PC-3 (cell line): ENCODE measurements around the gene MRPS10. TPM values are rescaled to one million over a fixed set of nuclear protein-coding genes. Genes with fewer than 3 reads are reported as not detected.
A peak's percentile ranks its signal among the peaks of the same experiment; 100 is the strongest.

Source experiments
- ATAC-seq: fragments of 200-7000 bp; cut with Tn5 transposase; 2 replicates; pipeline ENCODE4 v1.9.1; 2020; ENCODE audit warnings: mild to moderate bottlenecking, moderate library complexity
- BruUV-seq: library from RNA; stranded (reverse); fragments of 400-500 nt; replicated peaks from 2 replicates; lab custom pipeline; 2021; lab: Mats Ljungman, UMichigan
- CTCF ChIA-PET: fragments of 300-600 bp; sonication (Branson Sonifier 250); formaldehyde crosslinking; loops from one replicate; lab custom pipeline; 2022; ENCODE audit warnings: antibody characterized with exemption; lab: Charles Lee
- POLR2A ChIA-PET: fragments of 300-600 bp; sonication (Branson Sonifier 250); formaldehyde crosslinking; loops from one replicate; lab custom pipeline; 2022; ENCODE audit warnings: antibody characterized with exemption; ENCODE audit not compliant: unreplicated experiment; lab: Charles Lee
- DNase-seq: peaks from one replicate; pipeline ENCODE4 v3.0.0-alpha.2; 2015
- H2AFZ ChIP-seq: fragments of 300-600 bp; sonication (generic); 2 replicates; pipeline ENCODE4 v1.6.0; 2016; ENCODE audit warnings: antibody characterized with exemption, low read length
- H3F3A ChIP-seq: fragments of 300-600 bp; sonication (generic); one replicate; pipeline ENCODE4 v1.6.0; 2017; ENCODE audit warnings: antibody characterized with exemption, low read length, control low read depth, mild to moderate bottlenecking; ENCODE audit not compliant: unreplicated experiment
- H3K27ac ChIP-seq: fragments of 300-600 bp; sonication (generic); 2 replicates; pipeline ENCODE4 v1.5.1; 2016; ENCODE audit warnings: mild to moderate bottlenecking, low read length
- H3K27me3 ChIP-seq: fragments of 300-600 bp; sonication (generic); 2 replicates; pipeline ENCODE4 v1.6.1; 2016; ENCODE audit warnings: low read length, mixed read lengths
- H3K36me3 ChIP-seq: fragments of 300-600 bp; sonication (generic); 2 replicates; pipeline ENCODE4 v1.6.1; 2016; ENCODE audit warnings: low read depth, mixed run types, low read length, mixed read lengths
- H3K4me1 ChIP-seq: fragments of 300-600 bp; sonication (generic); 2 replicates; pipeline ENCODE4 v1.5.1; 2016; ENCODE audit warnings: low read length; ENCODE audit not compliant: insufficient read depth
- H3K4me2 ChIP-seq: fragments of 300-600 bp; sonication (generic); 2 replicates; pipeline ENCODE4 v1.6.0; 2016; ENCODE audit warnings: low read length
- H3K4me3 ChIP-seq: fragments of 300-600 bp; sonication (generic); 2 replicates; pipeline ENCODE4 v1.5.1; 2016; ENCODE audit warnings: mild to moderate bottlenecking, low read length, mixed read lengths
- H3K79me2 ChIP-seq: fragments of 300-600 bp; sonication (generic); 2 replicates; pipeline ENCODE4 v1.6.1; 2017; ENCODE audit warnings: low read length, mixed read lengths
- H3K9ac ChIP-seq: fragments of 300-600 bp; sonication (generic); 2 replicates; pipeline ENCODE4 v1.6.0; 2016; ENCODE audit warnings: mild to moderate bottlenecking, low read length
- H3K9me2 ChIP-seq: fragments of 300-600 bp; sonication (generic); replicated peaks from 2 replicates; pipeline ENCODE4 v1.6.1; 2016; ENCODE audit warnings: mixed run types, low read length, mixed read lengths
- H3K9me3 ChIP-seq: fragments of 300-600 bp; sonication (generic); 2 replicates; pipeline ENCODE4 v1.6.1; 2016; ENCODE audit warnings: low read length, mixed read lengths
- H4K20me1 ChIP-seq: fragments of 300-600 bp; sonication (generic); 2 replicates; pipeline ENCODE4 v1.6.1; 2016; ENCODE audit warnings: low read length, mixed read lengths
- EZH2 ChIP-seq: fragments of 300-600 bp; sonication (generic); IDR thresholded peaks from one replicate; pipeline ENCODE4 v1.6.1; 2017; ENCODE audit warnings: antibody characterized with exemption, mild to moderate bottlenecking, low read length; ENCODE audit not compliant: unreplicated experiment
- EZH2phosphoT487 ChIP-seq: fragments of 300-600 bp; sonication (generic); IDR thresholded peaks from 2 replicates; pipeline ENCODE4 v1.6.1; 2018; ENCODE audit warnings: mild to moderate bottlenecking, antibody characterized with exemption, low read length, borderline replicate concordance
- intact Hi-C: fragments of 100-400 bp; cut with micrococcal nuclease; formaldehyde crosslinking; loops from 2 replicates; pipeline ENCODE4 v1.9.0; 2023
- total RNA-seq: library from RNA; depleted of rRNA; stranded (reverse); fragments of >200 nt; gene quantifications from 2 replicates; pipeline ENCODE4 v1.2.3, GENCODE V29; 2014
- TF ChIP-seq, protein P1 (sequence below): fragments of 300-600 bp; sonication (generic); conservative IDR thresholded peaks from 2 replicates; pipeline ENCODE4 v1.5.1; 2017; ENCODE audit warnings: antibody characterized with exemption, low read depth, mild to moderate bottlenecking, low read length

Gene MRPS10
- total RNA-seq, 1 experiment from 2014 or later: 82.1 TPM

DNA sequence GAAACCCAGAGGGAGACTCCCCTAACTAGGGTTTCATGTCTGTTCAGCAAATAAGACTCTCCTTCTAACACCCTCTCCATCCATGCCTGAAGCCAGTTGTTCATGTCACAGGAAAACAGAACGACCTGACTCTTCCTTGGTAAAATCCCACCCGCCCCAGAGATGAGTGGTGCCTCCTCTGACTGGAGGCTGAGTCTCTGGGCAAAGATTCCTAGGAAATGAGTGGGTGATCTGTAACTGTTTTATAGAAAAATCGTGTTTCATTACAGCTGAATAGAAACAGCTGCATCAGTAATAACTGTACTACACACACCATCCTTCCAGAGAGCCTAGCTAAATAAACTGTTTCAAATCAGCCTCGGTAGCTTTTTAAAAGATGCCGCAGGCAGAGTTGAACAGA is 37.4 kb upstream of the MRPS10 start:
- CTCF ChIA-PET: no interaction called here
- Histone ChIP-seq H3K9me2 (no peaks in the 10 kb centered on the region), H3K4me3 (no peak overlapping the region), H3K4me2 (no peak overlapping the region), H3K9me3 (no peaks in the 10 kb centered on the region), H3K4me1 (peaks cover 9% of the 10 kb centered on the region), H3K9ac (no peak overlapping the region), H3K36me3 (peaks cover 63% of the 10 kb centered on the region), H3K27ac (peak overlapping the region; percentile 32), H4K20me1 (no peaks in the 10 kb centered on the region), H3K79me2 (no peaks in the 10 kb centered on the region), H2AFZ (no peak overlapping the region), H3F3A (no peaks in the 10 kb centered on the region), H3K27me3 (no peaks in the 10 kb centered on the region)
- ATAC-seq (peak; percentile 50), DNase-seq (peak; percentile 28)
- BruUV-seq: no TSS peak
- intact Hi-C loops: no loop called here
- POLR2A ChIA-PET: no interaction called here
- TF ChIP-seq EZH2: no peak
- no peak for TF ChIP-seq EZH2phosphoT487
- TF ChIP-seq, protein P1, sequence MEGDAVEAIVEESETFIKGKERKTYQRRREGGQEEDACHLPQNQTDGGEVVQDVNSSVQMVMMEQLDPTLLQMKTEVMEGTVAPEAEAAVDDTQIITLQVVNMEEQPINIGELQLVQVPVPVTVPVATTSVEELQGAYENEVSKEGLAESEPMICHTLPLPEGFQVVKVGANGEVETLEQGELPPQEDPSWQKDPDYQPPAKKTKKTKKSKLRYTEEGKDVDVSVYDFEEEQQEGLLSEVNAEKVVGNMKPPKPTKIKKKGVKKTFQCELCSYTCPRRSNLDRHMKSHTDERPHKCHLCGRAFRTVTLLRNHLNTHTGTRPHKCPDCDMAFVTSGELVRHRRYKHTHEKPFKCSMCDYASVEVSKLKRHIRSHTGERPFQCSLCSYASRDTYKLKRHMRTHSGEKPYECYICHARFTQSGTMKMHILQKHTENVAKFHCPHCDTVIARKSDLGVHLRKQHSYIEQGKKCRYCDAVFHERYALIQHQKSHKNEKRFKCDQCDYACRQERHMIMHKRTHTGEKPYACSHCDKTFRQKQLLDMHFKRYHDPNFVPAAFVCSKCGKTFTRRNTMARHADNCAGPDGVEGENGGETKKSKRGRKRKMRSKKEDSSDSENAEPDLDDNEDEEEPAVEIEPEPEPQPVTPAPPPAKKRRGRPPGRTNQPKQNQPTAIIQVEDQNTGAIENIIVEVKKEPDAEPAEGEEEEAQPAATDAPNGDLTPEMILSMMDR: no peak

DNA sequence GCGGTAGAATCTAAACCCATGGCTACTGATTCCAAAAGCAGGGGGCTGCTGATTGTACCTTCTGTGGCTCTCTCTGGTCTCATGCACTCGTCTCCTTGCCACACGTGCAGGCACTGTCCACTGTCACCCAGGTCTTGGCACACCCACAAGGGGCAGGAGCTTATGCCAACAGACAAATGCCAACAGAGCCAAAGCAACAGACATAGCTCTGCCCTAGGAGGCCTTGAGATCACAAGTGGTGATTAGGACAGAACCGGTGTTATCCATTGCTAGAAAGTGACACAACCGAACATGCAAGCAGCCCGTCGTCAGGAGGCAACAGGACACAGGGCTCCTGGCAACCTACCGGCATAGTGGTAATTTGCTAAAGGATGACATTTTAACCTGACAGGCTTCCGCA is 36.8 kb upstream of the MRPS10 start:
- TF ChIP-seq, protein P1: no peak
- TF ChIP-seq EZH2: no peak
- TF ChIP-seq EZH2phosphoT487: no peak
- no TSS peak for BruUV-seq
- DNase-seq: no peak
- Histone ChIP-seq H3K27ac (0 out of 2 replicates have a peak overlapping the region, but pooled peaks have one; percentile 2), H4K20me1 (no peaks in the 10 kb centered on the region), H3K36me3 (peaks cover 67% of the 10 kb centered on the region), H3K4me3 (no peak overlapping the region), H3K9ac (no peak overlapping the region), H3K4me2 (no peak overlapping the region), H3K79me2 (no peaks in the 10 kb centered on the region), H3K9me2 (no peaks in the 10 kb centered on the region), H3K9me3 (no peaks in the 10 kb centered on the region), H3K27me3 (no peaks in the 10 kb centered on the region), H2AFZ (no peak overlapping the region), H3F3A (no peaks in the 10 kb centered on the region), H3K4me1 (peaks cover 9% of the 10 kb centered on the region)
- CTCF ChIA-PET: no interaction called here
- no peak for ATAC-seq
- POLR2A ChIA-PET: no interaction called here
- intact Hi-C loops: no loop called here

DNA sequence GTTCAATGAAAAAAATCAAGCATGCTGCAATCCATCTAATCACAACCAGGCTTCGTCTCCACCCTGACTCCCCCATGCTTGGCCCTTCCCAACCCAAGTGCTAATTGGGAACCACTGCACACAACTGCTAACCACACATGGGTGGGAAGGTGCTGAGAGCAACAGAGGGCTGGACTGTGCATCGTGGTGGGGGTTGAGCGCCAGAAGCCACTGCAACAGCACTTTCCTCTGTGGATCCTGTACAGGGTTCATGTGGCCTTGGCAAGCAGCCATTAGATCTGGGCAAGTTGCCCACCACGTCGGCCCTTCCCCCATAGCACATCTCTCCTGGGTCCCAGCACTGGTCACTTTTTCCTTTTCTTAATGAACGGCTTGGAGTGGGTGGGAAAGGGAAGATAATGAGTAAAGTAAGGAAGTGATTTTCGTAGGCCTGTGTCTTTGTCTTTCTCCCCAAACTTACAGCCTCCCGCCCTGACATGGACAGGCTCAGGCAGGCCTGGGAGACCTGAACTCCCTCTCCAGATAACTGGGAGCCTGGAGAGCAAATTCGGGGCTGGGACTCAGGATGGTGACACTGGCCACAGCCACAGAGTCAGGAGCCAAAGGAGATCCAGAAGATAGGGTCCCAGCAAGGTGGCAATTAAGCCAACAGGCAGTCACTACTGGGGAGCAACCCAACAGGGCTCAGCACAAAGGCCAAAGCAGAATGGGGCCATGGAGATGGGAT is 34.4 kb upstream of the MRPS10 start:
- intact Hi-C loops: no loop called here
- no peak for ATAC-seq
- Histone ChIP-seq H3K4me3 (no peak overlapping the region), H3K9me3 (no peaks in the 10 kb centered on the region), H3K9me2 (no peaks in the 10 kb centered on the region), H3F3A (no peaks in the 10 kb centered on the region), H3K79me2 (no peaks in the 10 kb centered on the region), H3K9ac (no peak overlapping the region), H3K27ac (no peak overlapping the region), H3K27me3 (no peaks in the 10 kb centered on the region), H3K36me3 (peaks cover 58% of the 10 kb centered on the region), H3K4me2 (no peak overlapping the region), H4K20me1 (no peaks in the 10 kb centered on the region), H2AFZ (no peak overlapping the region), H3K4me1 (peaks cover 9% of the 10 kb centered on the region)
- TF ChIP-seq EZH2 (no peak), EZH2phosphoT487 (no peak)
- TF ChIP-seq, protein P1: no peak
- no TSS peak for BruUV-seq
- ChIA-PET POLR2A (no interaction called here), CTCF (no interaction called here)
- no peak for DNase-seq
